WTC11 (cell line): Measurements from ENCODE around the gene UBLCP1.

ENCODE experiments used
- CREB1 ChIP-seq: sonication (generic); formaldehyde crosslinking; IDR thresholded peaks from 2 replicates; pipeline ENCODE4 v1.8.0; 2023; ENCODE audit warnings: mild to moderate bottlenecking, missing genetic modification reagents
- ESRRA ChIP-seq: sonication (generic); formaldehyde crosslinking; IDR thresholded peaks from 2 replicates; pipeline ENCODE4 v1.8.1; 2022; ENCODE audit warnings: mild to moderate bottlenecking, missing genetic modification reagents, borderline replicate concordance
- FOXJ3 ChIP-seq: sonication (generic); formaldehyde crosslinking; IDR thresholded peaks from 2 replicates; pipeline ENCODE4 v1.9.0; 2021; ENCODE audit warnings: missing genetic modification reagents, mild to moderate bottlenecking, borderline replicate concordance
- GABPB1 ChIP-seq: sonication (generic); formaldehyde crosslinking; IDR thresholded peaks from 2 replicates; pipeline ENCODE4 v1.8.1; 2023; ENCODE audit warnings: mild to moderate bottlenecking, missing genetic modification reagents
- IRF2 ChIP-seq: sonication (generic); formaldehyde crosslinking; IDR thresholded peaks from 2 replicates; pipeline ENCODE4 v1.8.0; 2022; ENCODE audit warnings: low read depth, missing genetic modification reagents, borderline replicate concordance
- JUN ChIP-seq: sonication (generic); formaldehyde crosslinking; IDR thresholded peaks from 2 replicates; pipeline ENCODE4 v1.8.0; 2023; ENCODE audit warnings: mild to moderate bottlenecking, missing genetic modification reagents
- NR3C1 ChIP-seq: sonication (generic); formaldehyde crosslinking; conservative IDR thresholded peaks from 2 replicates; pipeline ENCODE4 v1.8.1; 2023; ENCODE audit warnings: low read depth, mild to moderate bottlenecking, missing genetic modification reagents
- TCF7 ChIP-seq: sonication (generic); formaldehyde crosslinking; IDR thresholded peaks from 2 replicates; pipeline ENCODE4 v1.8.0; 2022; ENCODE audit warnings: mild to moderate bottlenecking, low read depth, missing genetic modification reagents, moderate library complexity
- TF ChIP-seq, protein P1 (sequence below): fragments of 200-600 bp; IDR thresholded peaks from 2 replicates; pipeline ENCODE4 v1.8.0; 2022; ENCODE audit warnings: antibody characterized with exemption
- TF ChIP-seq, protein P2 (sequence below): sonication (generic); formaldehyde crosslinking; IDR thresholded peaks from 2 replicates; pipeline ENCODE4 v1.8.0; 2022; ENCODE audit warnings: mild to moderate bottlenecking, missing genetic modification reagents
- TF ChIP-seq, protein P3 (sequence below): sonication (generic); formaldehyde crosslinking; IDR thresholded peaks from 2 replicates; pipeline ENCODE4 v1.8.1; 2023; ENCODE audit warnings: mild to moderate bottlenecking, missing genetic modification reagents, moderate library complexity
- TF ChIP-seq, protein P4 (sequence below): sonication (generic); formaldehyde crosslinking; IDR thresholded peaks from 2 replicates; pipeline ENCODE4 v1.8.0; 2022; ENCODE audit warnings: mild to moderate bottlenecking, missing genetic modification reagents
- TF ChIP-seq, protein P5 (sequence below): sonication (generic); formaldehyde crosslinking; IDR thresholded peaks from 2 replicates; pipeline ENCODE4 v1.8.1; 2022; ENCODE audit warnings: mild to moderate bottlenecking, missing genetic modification reagents, moderate library complexity, borderline replicate concordance
- TF ChIP-seq, protein P6 (sequence below): sonication (generic); formaldehyde crosslinking; IDR thresholded peaks from 2 replicates; pipeline ENCODE4 v1.8.1; 2022; ENCODE audit warnings: mild to moderate bottlenecking, moderate library complexity, missing genetic modification reagents

DNA sequence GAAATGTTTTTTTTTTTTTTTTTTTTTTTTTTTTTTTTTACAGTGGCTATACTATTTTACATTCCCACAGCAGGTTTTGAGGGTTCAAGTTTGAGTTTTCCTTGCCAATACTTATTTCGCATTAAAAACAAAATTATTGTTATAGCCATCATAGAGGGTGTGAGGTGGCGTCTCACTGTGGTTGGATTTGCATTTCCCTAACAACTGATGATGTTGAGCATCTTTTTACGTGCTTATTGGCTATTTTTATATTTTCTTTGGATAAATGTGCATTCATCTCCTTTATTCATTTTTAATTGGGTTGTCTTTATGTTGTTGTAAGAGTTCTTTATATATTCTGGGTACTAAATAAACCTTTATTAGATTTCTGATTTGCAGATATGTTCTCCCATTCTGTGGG, 18.9 kb upstream of the UBLCP1 start:
- TF ChIP-seq, protein P1, sequence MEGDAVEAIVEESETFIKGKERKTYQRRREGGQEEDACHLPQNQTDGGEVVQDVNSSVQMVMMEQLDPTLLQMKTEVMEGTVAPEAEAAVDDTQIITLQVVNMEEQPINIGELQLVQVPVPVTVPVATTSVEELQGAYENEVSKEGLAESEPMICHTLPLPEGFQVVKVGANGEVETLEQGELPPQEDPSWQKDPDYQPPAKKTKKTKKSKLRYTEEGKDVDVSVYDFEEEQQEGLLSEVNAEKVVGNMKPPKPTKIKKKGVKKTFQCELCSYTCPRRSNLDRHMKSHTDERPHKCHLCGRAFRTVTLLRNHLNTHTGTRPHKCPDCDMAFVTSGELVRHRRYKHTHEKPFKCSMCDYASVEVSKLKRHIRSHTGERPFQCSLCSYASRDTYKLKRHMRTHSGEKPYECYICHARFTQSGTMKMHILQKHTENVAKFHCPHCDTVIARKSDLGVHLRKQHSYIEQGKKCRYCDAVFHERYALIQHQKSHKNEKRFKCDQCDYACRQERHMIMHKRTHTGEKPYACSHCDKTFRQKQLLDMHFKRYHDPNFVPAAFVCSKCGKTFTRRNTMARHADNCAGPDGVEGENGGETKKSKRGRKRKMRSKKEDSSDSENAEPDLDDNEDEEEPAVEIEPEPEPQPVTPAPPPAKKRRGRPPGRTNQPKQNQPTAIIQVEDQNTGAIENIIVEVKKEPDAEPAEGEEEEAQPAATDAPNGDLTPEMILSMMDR: no peak
- TF ChIP-seq, protein P2, sequence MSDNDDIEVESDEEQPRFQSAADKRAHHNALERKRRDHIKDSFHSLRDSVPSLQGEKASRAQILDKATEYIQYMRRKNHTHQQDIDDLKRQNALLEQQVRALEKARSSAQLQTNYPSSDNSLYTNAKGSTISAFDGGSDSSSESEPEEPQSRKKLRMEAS: no peak
- TF ChIP-seq TCF7: no peak
- TF ChIP-seq, protein P3, sequence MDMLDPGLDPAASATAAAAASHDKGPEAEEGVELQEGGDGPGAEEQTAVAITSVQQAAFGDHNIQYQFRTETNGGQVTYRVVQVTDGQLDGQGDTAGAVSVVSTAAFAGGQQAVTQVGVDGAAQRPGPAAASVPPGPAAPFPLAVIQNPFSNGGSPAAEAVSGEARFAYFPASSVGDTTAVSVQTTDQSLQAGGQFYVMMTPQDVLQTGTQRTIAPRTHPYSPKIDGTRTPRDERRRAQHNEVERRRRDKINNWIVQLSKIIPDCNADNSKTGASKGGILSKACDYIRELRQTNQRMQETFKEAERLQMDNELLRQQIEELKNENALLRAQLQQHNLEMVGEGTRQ (CRISPR knock-in tag): no peak
- no peak for TF ChIP-seq NR3C1 (CRISPR knock-in tag)
- TF ChIP-seq, protein P4, sequence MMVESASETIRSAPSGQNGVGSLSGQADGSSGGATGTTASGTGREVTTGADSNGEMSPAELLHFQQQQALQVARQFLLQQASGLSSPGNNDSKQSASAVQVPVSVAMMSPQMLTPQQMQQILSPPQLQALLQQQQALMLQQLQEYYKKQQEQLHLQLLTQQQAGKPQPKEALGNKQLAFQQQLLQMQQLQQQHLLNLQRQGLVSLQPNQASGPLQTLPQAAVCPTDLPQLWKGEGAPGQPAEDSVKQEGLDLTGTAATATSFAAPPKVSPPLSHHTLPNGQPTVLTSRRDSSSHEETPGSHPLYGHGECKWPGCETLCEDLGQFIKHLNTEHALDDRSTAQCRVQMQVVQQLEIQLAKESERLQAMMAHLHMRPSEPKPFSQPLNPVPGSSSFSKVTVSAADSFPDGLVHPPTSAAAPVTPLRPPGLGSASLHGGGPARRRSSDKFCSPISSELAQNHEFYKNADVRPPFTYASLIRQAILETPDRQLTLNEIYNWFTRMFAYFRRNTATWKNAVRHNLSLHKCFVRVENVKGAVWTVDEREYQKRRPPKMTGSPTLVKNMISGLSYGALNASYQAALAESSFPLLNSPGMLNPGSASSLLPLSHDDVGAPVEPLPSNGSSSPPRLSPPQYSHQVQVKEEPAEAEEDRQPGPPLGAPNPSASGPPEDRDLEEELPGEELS: no peak
- no peak for TF ChIP-seq CREB1 (CRISPR knock-in tag)
- no peak for TF ChIP-seq IRF2 (CRISPR knock-in tag)
- TF ChIP-seq GABPB1 (CRISPR knock-in tag): no peak
- TF ChIP-seq FOXJ3: no peak
- TF ChIP-seq JUN (CRISPR knock-in tag): no peak
- TF ChIP-seq, protein P5, sequence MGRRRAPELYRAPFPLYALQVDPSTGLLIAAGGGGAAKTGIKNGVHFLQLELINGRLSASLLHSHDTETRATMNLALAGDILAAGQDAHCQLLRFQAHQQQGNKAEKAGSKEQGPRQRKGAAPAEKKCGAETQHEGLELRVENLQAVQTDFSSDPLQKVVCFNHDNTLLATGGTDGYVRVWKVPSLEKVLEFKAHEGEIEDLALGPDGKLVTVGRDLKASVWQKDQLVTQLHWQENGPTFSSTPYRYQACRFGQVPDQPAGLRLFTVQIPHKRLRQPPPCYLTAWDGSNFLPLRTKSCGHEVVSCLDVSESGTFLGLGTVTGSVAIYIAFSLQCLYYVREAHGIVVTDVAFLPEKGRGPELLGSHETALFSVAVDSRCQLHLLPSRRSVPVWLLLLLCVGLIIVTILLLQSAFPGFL (CRISPR knock-in tag): no peak
- TF ChIP-seq, protein P6, sequence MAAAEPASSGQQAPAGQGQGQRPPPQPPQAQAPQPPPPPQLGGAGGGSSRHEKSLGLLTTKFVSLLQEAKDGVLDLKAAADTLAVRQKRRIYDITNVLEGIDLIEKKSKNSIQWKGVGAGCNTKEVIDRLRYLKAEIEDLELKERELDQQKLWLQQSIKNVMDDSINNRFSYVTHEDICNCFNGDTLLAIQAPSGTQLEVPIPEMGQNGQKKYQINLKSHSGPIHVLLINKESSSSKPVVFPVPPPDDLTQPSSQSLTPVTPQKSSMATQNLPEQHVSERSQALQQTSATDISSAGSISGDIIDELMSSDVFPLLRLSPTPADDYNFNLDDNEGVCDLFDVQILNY: no peak
- TF ChIP-seq ESRRA (CRISPR knock-in tag): no peak
